Stimulated activated CD8-positive, alpha-beta memory T cell treated with anti-CD3 and anti-CD28 coated beads, Interleukin-2, amount 100 ng/mL, for 48 hours (primary cell): Measurements from ENCODE around the gene HAUS1.
"Not testable (repeated sequence)": the region's sequence is repeated elsewhere in the genome, so short reads cannot be mapped to it uniquely, and the experiment has no call there.

Experiments
- DNase-seq, 2 donors: peaks; one replicate each; pipeline ENCODE4 v3.0.0-alpha.2; 2020; ENCODE audit warnings: low read depth in 2 of 2

HAUS1 gene

GRCh38 chr18:46156124-46156745 lies 52.0 kb downstream of the HAUS1 start:
- DNase-seq = no peak

- no peak for DNase-seq
These were observed 52.7 kb downstream of the HAUS1 start for GRCh38 chr18:46156843-46157242.

- no peak for DNase-seq
These were observed 54.3 kb downstream of the HAUS1 start for GRCh38 chr18:46158499-46158898.

- DNase-seq = no peak
These were observed 56.0 kb downstream of the HAUS1 start for GRCh38 chr18:46160050-46160798.

- DNase-seq = not testable (repeated sequence)
These were observed 56.7 kb downstream of the HAUS1 start for GRCh38 chr18:46160840-46161239.

- DNase-seq = no peak
These were observed 57.7 kb downstream of the HAUS1 start for GRCh38 chr18:46161703-46162396.

- DNase-seq = no peak
These were observed 58.9 kb downstream of the HAUS1 start for GRCh38 chr18:46163091-46163490.

GRCh38 chr18:46163941-46164499 lies 59.8 kb downstream of the HAUS1 start:
- no peak for DNase-seq

GRCh38 chr18:46164502-46164901 lies 60.3 kb downstream of the HAUS1 start:
- DNase-seq = not testable (repeated sequence)

- DNase-seq = no peak
These were observed 60.7 kb downstream of the HAUS1 start for GRCh38 chr18:46164920-46165319.

GRCh38 chr18:46166261-46166970 lies 62.2 kb downstream of the HAUS1 start:
- no peak for DNase-seq

GRCh38 chr18:46167971-46168370 lies 63.8 kb downstream of the HAUS1 start:
- DNase-seq = peak; percentile 12 to 19

- DNase-seq = no peak
These were observed 65.3 kb downstream of the HAUS1 start for GRCh38 chr18:46169464-46169941.

- DNase-seq = no peak
These were observed 67.1 kb downstream of the HAUS1 start for GRCh38 chr18:46171331-46171730.

GRCh38 chr18:46173393-46174341 lies 69.5 kb downstream of the HAUS1 start:
- peak; percentile 93 to 94 for DNase-seq

GRCh38 chr18:46174342-46175041 lies 70.3 kb downstream of the HAUS1 start:
- peak; percentile 29 to 41 for DNase-seq

GRCh38 chr18:46176001-46176400 lies 71.8 kb downstream of the HAUS1 start:
- DNase-seq = no peak
